ENCODE data around the gene HOXB7.

Gene HOXB7

DNA sequence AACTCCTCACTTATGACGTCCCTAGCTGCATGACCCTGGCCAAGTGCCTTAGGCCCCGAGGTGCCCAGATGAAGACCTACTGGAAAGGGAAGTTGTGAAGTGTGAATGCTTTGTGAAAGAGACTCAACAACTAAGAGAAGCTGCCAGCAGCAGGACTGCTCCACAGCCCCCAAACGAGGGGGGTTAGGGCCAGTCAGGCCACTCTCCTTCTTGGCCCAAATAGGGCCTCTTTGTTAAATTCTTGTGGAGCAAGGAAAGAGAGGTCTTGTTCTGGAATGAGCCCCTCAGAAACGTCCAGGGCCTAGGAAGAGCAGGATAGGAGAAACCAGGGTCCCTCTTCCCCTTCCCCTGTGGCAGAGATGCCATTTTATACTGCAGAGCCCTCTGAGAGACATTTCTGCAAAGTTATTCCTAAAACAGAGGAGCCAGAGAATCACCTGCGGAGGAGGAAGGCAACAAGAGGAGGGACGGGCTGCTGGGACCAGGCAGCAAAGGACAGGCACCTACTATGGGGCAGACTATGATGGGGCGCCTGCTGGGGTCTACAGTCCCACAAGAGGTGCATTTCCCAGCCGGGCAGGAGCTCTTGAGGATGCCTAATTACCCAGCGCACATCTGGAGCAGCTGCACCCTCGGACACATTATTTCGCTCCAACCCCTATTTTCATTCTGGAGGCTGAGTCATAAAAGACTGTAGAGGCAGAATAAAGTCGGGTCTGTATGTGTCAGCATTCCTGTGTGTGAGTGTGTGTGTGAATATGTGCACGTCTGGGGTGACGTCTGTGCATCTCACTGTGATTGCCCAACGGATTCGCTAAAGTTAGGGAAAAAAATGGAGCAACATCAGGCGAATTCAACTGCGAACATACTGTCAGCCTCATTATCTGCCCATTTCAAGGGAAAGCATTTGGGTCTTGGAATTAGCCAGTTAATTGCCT is 26.8 kb upstream of the HOXB7 start:
- in situ Hi-C loops (cut with MboI; ENCODE audit: low pct_unique_long_range_greater_than_20kb, low sequenced_read_pairs): no loop called here
- DNase-seq: no peak

DNA sequence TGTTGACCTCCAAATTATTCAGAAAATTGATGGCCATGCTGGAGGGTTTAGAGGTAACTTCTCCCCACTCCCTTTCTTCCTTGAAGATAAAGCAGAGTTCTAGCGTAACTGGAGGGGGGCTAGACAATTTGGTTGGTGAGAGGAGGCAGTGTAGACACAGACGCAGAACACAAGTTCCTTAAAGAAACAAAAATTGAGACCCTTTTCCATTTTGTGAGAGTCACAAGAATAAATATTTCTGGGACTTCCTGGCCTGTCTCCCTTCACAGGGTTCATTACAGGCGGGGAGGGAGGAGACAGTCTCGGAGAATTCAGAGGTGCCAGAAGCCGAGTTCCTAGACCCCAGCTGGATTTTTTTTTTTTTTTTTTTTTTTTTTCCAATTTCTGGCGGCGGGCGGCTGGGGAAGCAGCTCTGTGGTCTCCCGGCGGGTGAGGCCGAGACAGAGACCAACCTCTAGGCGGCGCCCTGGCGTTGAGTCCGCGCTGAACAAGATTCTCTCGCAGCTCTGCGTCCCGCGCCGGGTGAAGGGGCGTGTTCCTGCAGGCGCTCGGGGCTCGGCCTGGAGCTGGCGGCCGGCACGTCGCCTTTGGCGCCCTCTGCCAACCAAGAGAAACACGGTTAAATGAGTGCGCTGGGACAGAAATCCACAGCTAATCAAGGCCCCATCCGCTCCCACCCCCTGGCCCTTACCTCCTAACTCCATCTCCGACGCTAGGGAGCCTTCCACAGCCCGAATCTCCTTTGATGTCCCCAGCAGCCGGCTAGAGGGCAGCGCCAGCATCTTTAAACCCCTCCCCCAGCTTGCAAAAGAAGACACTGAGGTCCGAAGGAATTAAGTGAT is 25.6 kb upstream of the HOXB7 start:
- in situ Hi-C loops (cut with MboI; ENCODE audit: low pct_unique_long_range_greater_than_20kb, low sequenced_read_pairs): no loop called here
- peak; percentile 90 for DNase-seq

DNA sequence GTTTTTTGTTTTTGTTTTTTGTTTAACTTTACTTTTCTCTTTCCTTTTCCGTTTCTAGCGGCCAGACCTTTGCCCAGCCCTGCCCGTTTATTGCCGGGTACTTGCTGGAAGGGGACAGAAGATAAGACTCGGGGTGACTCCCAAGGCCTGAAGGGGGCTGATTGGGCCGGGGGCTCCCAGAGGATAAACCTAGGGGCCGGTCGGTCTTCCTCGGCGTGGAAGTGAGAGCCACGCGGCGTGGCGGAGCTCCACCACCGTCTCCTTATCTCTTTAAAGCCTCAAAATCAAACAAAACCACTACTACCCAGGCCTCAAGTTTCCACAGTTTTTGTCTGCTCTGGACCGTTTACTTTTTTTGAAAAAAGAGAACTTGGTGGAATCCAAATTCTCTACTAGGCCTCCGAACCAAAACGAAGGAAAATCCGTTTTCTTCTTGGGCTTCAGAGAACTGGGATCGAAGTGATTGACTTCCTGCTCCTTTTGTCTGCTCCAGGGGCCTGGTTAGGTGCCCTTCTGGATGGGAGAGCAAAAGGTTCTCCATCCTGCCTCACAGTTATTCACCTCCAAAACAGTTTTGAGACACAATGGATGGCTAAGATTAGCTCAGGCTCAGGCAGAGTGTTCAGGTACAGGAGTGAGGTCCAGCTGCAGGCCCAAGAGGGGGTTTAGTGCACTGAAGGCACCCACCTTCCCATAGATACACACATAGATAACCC is 23.8 kb upstream of the HOXB7 start:
- in situ Hi-C loops (cut with MboI; ENCODE audit: low pct_unique_long_range_greater_than_20kb, low sequenced_read_pairs): no loop called here
- DNase-seq: no peak

DNA sequence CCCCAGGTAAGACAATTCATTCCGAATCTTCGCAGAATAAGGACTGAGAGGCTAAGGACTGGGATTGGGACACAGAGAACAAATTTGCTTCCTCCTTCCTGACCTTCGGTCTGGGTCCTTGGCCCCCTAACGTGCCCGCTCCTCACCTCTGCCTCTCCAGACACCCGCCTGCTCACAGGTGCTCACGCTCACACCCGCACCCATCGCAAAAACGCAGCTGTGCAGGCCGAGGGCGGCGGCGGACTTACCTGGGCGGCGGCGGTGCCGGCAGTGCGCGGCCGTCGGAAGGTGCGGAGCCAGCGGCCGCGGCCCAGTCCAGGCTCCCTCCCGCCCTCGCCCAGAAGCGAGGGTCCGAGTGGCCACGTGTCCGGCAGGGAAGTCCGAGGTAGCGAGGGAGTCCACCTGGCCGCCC is 22.5 kb upstream of the HOXB7 start:
- in situ Hi-C loops (cut with MboI; ENCODE audit: low pct_unique_long_range_greater_than_20kb, low sequenced_read_pairs): no loop called here
- no peak for DNase-seq

- in situ Hi-C loops (cut with MboI; ENCODE audit: low pct_unique_long_range_greater_than_20kb, low sequenced_read_pairs): no loop called here
- no peak for DNase-seq
These were observed 21.9 kb upstream of the HOXB7 start for GRCh38 chr17:48632579-48633265.

GRCh38 chr17:48631693-48632578 is 21.1 kb upstream of the HOXB7 start:
- in situ Hi-C loops (cut with MboI; ENCODE audit: low pct_unique_long_range_greater_than_20kb, low sequenced_read_pairs): no loop called here
- DNase-seq: no peak

GRCh38 chr17:48630925-48631692 is 20.3 kb upstream of the HOXB7 start:
- in situ Hi-C loops (cut with MboI; ENCODE audit: low pct_unique_long_range_greater_than_20kb, low sequenced_read_pairs): no loop called here
- no peak for DNase-seq

DNA sequence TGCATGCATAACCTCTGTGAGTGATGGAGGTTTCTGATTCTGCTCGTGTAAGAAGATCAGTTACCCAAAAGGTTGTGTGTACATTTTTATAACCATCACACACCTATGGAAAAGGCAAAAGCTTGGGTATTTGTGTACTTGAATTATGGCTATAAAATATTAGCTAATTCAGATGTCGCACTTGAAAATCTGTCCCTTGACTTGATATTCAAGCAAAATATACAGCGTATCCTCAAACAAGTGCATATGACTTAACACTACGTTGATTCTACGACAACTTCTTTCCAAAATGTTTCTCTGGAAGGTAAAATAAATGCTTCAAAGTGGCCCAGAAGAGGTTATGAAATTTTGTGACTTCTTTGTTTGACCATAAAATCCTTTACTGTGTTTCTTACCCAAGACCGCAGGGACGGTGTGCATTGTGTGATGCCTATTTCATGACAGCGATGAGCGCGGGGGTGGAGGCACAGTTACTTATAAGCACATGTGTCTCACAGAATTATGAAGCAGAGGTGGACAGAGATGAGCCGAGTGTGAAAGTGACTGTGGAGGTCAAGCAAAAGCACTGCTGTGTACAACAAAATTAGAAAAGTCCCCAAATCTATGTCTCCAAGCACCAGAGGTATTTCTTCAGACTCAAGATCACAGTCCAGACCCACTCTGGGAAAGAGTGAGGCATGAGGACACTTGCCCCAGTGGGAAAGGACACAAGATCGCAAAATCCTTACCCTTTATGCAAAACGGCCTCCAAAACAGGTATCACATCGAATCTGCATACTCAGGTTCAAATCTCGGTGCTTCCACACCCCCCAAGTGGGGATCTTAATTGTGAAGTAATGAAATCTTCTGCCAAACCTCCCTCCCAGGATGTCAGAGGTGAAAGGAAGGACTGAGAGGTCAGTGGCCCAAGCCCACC is 19.4 kb upstream of the HOXB7 start:
- DNase-seq: no peak

GRCh38 chr17:48629411-48629759 is 18.6 kb upstream of the HOXB7 start:
- DNase-seq: no peak
- in situ Hi-C loops (cut with MboI; ENCODE audit: low pct_unique_long_range_greater_than_20kb, low sequenced_read_pairs): no loop called here

More for the DNA sequence above, 19.4 kb upstream of the HOXB7 start:
- in situ Hi-C loops (cut with MboI; ENCODE audit: low pct_unique_long_range_greater_than_20kb, low sequenced_read_pairs): no loop called here

DNA sequence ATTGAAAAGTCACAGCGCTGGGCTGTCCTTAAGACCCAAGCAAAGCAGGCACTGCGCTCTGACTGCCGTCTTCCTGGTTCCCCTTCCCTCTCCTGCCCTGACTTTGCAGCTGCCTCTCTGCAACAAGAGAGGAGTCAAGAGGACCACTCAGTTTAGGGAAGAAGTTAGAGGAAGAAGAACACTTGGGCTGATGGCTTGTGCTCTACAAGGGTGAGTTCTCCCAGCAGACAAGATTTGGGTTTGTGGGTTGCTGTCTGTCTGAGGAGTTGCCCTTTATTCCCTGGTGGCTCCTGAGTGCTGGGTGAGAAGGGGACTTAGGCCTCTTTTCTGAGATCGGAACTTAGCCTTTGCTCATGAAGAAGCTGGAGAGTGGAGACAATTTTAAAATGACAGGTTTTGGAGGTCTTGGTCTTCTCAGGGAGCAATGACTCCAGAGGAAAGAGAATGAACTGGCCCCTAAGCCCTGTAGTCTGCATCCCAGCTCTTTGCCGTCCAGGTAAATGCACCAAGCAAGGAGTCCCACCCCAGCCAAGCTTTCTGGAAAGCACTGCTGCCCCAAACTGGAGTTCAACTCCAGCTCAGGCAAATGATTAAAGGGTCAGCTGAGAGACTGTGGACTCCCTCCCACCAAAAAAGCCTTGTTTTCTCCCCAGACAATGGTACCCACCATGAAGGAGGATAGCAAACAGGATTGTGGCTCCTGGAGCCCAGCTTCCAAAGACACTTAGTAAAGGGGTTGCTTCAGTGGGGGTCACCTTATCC is 18.0 kb upstream of the HOXB7 start:
- DNase-seq: no peak
- in situ Hi-C loops (cut with MboI; ENCODE audit: low pct_unique_long_range_greater_than_20kb, low sequenced_read_pairs): no loop called here

GRCh38 chr17:48627623-48628521 is 17.1 kb upstream of the HOXB7 start:
- DNase-seq: no peak
- in situ Hi-C loops (cut with MboI; ENCODE audit: low pct_unique_long_range_greater_than_20kb, low sequenced_read_pairs): no loop called here

DNA sequence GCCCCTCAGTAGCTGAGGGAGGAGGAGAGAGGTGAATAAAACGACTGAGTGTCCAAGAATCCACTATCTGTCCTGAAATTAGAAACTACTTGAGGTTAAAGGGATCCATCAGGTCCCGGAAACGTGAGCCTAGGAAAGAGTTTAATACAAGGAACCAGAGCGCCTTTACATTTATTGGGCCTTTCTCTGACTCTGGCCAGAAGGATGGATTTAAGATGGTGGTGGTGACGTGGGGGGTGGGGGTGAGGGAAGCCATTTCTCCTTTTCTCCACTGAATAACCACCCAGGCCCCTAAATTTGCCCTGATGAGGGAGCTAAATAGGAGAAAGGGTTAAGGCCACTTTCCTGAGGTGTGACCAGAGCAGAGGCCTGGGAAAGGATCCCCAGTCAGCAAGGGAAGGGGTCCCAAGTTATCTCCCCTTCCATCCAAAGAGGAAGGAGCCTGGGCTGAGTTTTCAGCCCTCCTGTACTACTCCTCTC is 16.3 kb upstream of the HOXB7 start:
- no peak for DNase-seq
- in situ Hi-C loops (cut with MboI; ENCODE audit: low pct_unique_long_range_greater_than_20kb, low sequenced_read_pairs): no loop called here

GRCh38 chr17:48626245-48627117 is 15.7 kb upstream of the HOXB7 start, which contains the start of gene HOXB9:
TSS of gene HOXB9 (minus strand) at chr17:48626358. CDS start at chr17:48626269, 89 bp downstream.
- in situ Hi-C loops (cut with MboI; ENCODE audit: low pct_unique_long_range_greater_than_20kb, low sequenced_read_pairs): no loop called here
- no peak for DNase-seq

Data from KBM-7 (cell line).